ENCODE measurements around the gene FCHSD1. TPM values are rescaled to one million over a fixed set of nuclear protein-coding genes. Genes with fewer than 3 reads are reported as not detected.

The FCHSD1 gene
- total RNA-seq, 1 donor from 2014 or later, result 42.2 TPM

- Histone ChIP-seq H3K27me3 (no peaks in the 10 kb centered on the region), H3K9me3 (no peaks in the 10 kb centered on the region), H3K4me3 (peak overlapping the region; percentile 85 to 90), H3K27ac (peak overlapping the region; percentile 73), H3K4me1 (peaks cover 34% of the 10 kb centered on the region), H3K36me3 (peaks cover 0 to 4% of the 10 kb centered on the region in 2 donors)
- peak in 1 of 2 donors; percentile 64 for DNase-seq (ENCODE audit: extremely low spot score in 2 of 2)
- intact Hi-C loops (cut with DNase I), result no loop called here
- TF ChIP-seq CTCF (IDR thresholded peaks at IDR 0.05) (no peak), POLR2AphosphoS5 (IDR thresholded peaks at IDR 0.05; ENCODE audit: insufficient read depth in 1 of 2, low read depth in 1 of 2) (peak in 1 of 2 donors; percentile 5), POLR2A (IDR thresholded peaks at IDR 0.05) (no peak)
Observed at GRCh38 chr5:141637123-141637766, 14.0 kb downstream of the FCHSD1 start.

- Histone ChIP-seq H3K27ac (peak within 1 kb of the TSS; percentile 73), H3K4me1 (peaks cover 34% of the 10 kb centered on the region), H3K4me3 (peak within 1 kb of the TSS; percentile 85 to 90), H3K36me3 (peaks cover 0 to 4% of the 10 kb centered on the region in 2 donors), H3K9me3 (no peaks in the 10 kb centered on the region), H3K27me3 (no peaks in the 10 kb centered on the region)
- peak; percentile 8 to 66 for TF ChIP-seq POLR2AphosphoS5 (IDR thresholded peaks at IDR 0.05; ENCODE audit: insufficient read depth in 1 of 2, low read depth in 1 of 2)
- TF ChIP-seq POLR2A (IDR thresholded peaks at IDR 0.05), result peak in 1 of 2 donors; percentile 85
- no peak for TF ChIP-seq CTCF (IDR thresholded peaks at IDR 0.05)
- intact Hi-C loops (cut with DNase I), result no loop called here
- DNase-seq (ENCODE audit: extremely low spot score in 2 of 2), result peak in 1 of 2 donors; percentile 90
Observed at GRCh38 chr5:141636413-141637122, 14.7 kb downstream of the FCHSD1 start, which contains the start of the genes HDAC3 and RELL2. HDAC3 (minus strand) TSS chr5:141636849; CDS start chr5:141636790, 59 bp downstream. RELL2 (plus strand) TSS chr5:141636997; CDS start chr5:141638226, 1,229 bp downstream.

GRCh38 chr5:141636106-141636412 is 15.2 kb downstream of the FCHSD1 start:
- Histone ChIP-seq H3K27ac (peak overlapping the region; percentile 73), H3K9me3 (no peaks in the 10 kb centered on the region), H3K4me1 (peaks cover 34% of the 10 kb centered on the region), H3K4me3 (peak overlapping the region; percentile 85 to 90), H3K36me3 (no peaks in the 10 kb centered on the region), H3K27me3 (no peaks in the 10 kb centered on the region)
- intact Hi-C loops (cut with DNase I), result no loop called here
- TF ChIP-seq POLR2A (IDR thresholded peaks at IDR 0.05) (no peak), CTCF (IDR thresholded peaks at IDR 0.05) (no peak), POLR2AphosphoS5 (IDR thresholded peaks at IDR 0.05; ENCODE audit: insufficient read depth in 1 of 2, low read depth in 1 of 2) (no peak)
- no peak for DNase-seq (ENCODE audit: extremely low spot score in 2 of 2)

GRCh38 chr5:141635646-141636045 is 15.6 kb downstream of the FCHSD1 start:
- Histone ChIP-seq H3K4me1 (peaks cover 34% of the 10 kb centered on the region), H3K27me3 (no peaks in the 10 kb centered on the region), H3K27ac (no peak overlapping the region), H3K36me3 (no peaks in the 10 kb centered on the region), H3K4me3 (peak overlapping the region; percentile 85 to 90), H3K9me3 (no peaks in the 10 kb centered on the region)
- TF ChIP-seq POLR2A (IDR thresholded peaks at IDR 0.05), result no peak
- no peak for TF ChIP-seq CTCF (IDR thresholded peaks at IDR 0.05)
- TF ChIP-seq POLR2AphosphoS5 (IDR thresholded peaks at IDR 0.05; ENCODE audit: insufficient read depth in 1 of 2, low read depth in 1 of 2), result no peak
- intact Hi-C loops (cut with DNase I), result no loop called here
- peak in 1 of 2 donors; percentile 60 for DNase-seq (ENCODE audit: extremely low spot score in 2 of 2)

GRCh38 chr5:141634720-141635119 is 16.5 kb downstream of the FCHSD1 start:
- DNase-seq (ENCODE audit: extremely low spot score in 2 of 2), result peak in 1 of 2 donors; percentile 84
- Histone ChIP-seq H3K27me3 (no peaks in the 10 kb centered on the region), H3K4me3 (no peak overlapping the region), H3K9me3 (no peaks in the 10 kb centered on the region), H3K36me3 (no peaks in the 10 kb centered on the region), H3K27ac (no peak overlapping the region), H3K4me1 (peaks cover 34% of the 10 kb centered on the region)
- TF ChIP-seq POLR2A (IDR thresholded peaks at IDR 0.05) (no peak), POLR2AphosphoS5 (IDR thresholded peaks at IDR 0.05; ENCODE audit: insufficient read depth in 1 of 2, low read depth in 1 of 2) (no peak), CTCF (IDR thresholded peaks at IDR 0.05) (no peak)
- intact Hi-C loops (cut with DNase I), result no loop called here
